CD4-positive, alpha-beta T cell (primary cell): Measurements from ENCODE around the gene CD72. TPM values are rescaled to one million over a fixed set of nuclear protein-coding genes. Genes with fewer than 3 reads are reported as not detected.
A peak's percentile ranks its signal among the peaks of the same experiment; 100 is the strongest.
"Not testable (repeated sequence)": the region's sequence is repeated elsewhere in the genome, so short reads cannot be mapped to it uniquely, and the experiment has no call there.

Experiments used
- ATAC-seq: fragments of 200-7000 bp; cut with Tn5 transposase; one replicate; pipeline ENCODE4 v1.10.0; 2022; ENCODE audit warnings: mild to moderate bottlenecking; ENCODE audit not compliant: poor library complexity
- CTCF ChIA-PET: fragments of 350-600 bp; sonication (Branson Sonifier 250); formaldehyde crosslinking; loops from one replicate; lab custom pipeline; 2021; ENCODE audit warnings: antibody characterized with exemption, inconsistent platforms; lab: Charles Lee
- POLR2A ChIA-PET: fragments of 350-600 bp; sonication (Branson Sonifier 250); formaldehyde crosslinking; loops from one replicate; lab custom pipeline; 2021; ENCODE audit warnings: antibody characterized with exemption, inconsistent platforms; lab: Charles Lee
- DNase-seq, 14 experiments: peaks; one replicate each; pipeline ENCODE4 v3.0.0-alpha.2; 2013 to 2020; ENCODE audit warnings: mixed read lengths in 2 of 14
- H3K27ac ChIP-seq, 2 donors: one replicate each; pipeline versions ENCODE4 v1.5.1 to v1.7.0; 2013; ENCODE audit warnings: low read length in 2 of 2, low read depth in 1 of 2, mild to moderate bottlenecking in 1 of 2
- H3K27me3 ChIP-seq, 2 experiments: 1 replicate in 1 of 2; 2 replicates in 1 of 2; pipeline versions ENCODE4 v1.6.1 to v1.7.0; 2013; ENCODE audit warnings: low read length in 2 of 2, control low read depth in 1 of 2, mild to moderate bottlenecking in 1 of 2, moderate library complexity in 1 of 2; ENCODE audit not compliant: insufficient read depth in 2 of 2, control insufficient read depth in 1 of 2
- H3K36me3 ChIP-seq: one replicate; pipeline ENCODE4 v1.6.1; 2013; ENCODE audit warnings: low read length, control low read depth; ENCODE audit not compliant: insufficient read depth
- H3K4me1 ChIP-seq: one replicate; pipeline ENCODE4 v1.6.1; 2013; ENCODE audit warnings: low read length, control low read depth; ENCODE audit not compliant: insufficient read depth
- H3K4me3 ChIP-seq: one replicate; pipeline ENCODE4 v1.5.1; 2013; ENCODE audit warnings: mild to moderate bottlenecking, low read length, moderate library complexity
- H3K9me3 ChIP-seq, 2 experiments: 1 replicate in 1 of 2; 2 replicates in 1 of 2; pipeline versions ENCODE4 v1.6.1 to v1.7.0; 2013; ENCODE audit warnings: low read length in 2 of 2, mild to moderate bottlenecking in 2 of 2, control low read depth in 1 of 2, moderate library complexity in 1 of 2; ENCODE audit not compliant: control insufficient read depth in 1 of 2, insufficient read depth in 1 of 2
- H3K27ac Mint-ChIP-seq: one replicate; pipeline ENCODE4 v1.8.0; 2020; ENCODE audit warnings: mixed read lengths
- H3K27me3 Mint-ChIP-seq: one replicate; pipeline ENCODE4 v1.8.0; 2021; ENCODE audit warnings: mixed read lengths
- H3K36me3 Mint-ChIP-seq: one replicate; pipeline ENCODE4 v1.8.0; 2021; ENCODE audit warnings: low read depth, mixed read lengths
- H3K4me1 Mint-ChIP-seq: one replicate; pipeline ENCODE4 v1.8.0; 2021; ENCODE audit warnings: low read depth, mixed read lengths
- H3K4me3 Mint-ChIP-seq: one replicate; pipeline ENCODE4 v1.8.0; 2020; ENCODE audit warnings: mild to moderate bottlenecking, mixed read lengths
- H3K9me3 Mint-ChIP-seq: one replicate; pipeline ENCODE4 v1.8.0; 2020; ENCODE audit warnings: mixed read lengths
- intact Hi-C, 2 experiments: fragments of 100-400 bp; cut with DNase I in 1 of 2; cut with micrococcal nuclease in 1 of 2; formaldehyde crosslinking; loops; one replicate each; pipeline versions ENCODE4 v1.15.1 to v1.9.0; 2023 to 2025; cut with DNase I, micrococcal nuclease
- total RNA-seq, 174 experiments: library from RNA in 2 of 174; stranded (reverse) in 2 of 174; gene quantifications; one replicate each; pipeline ENCODE4 v1.2.3 and lab custom pipeline; 2021 to 2026
- TF ChIP-seq, protein P1 (sequence below): fragments of 200-600 bp; IDR thresholded peaks from one replicate; pipeline ENCODE4 v1.8.0; 2022; ENCODE audit warnings: antibody characterized with exemption, mild to moderate bottlenecking

Gene CD72
- total RNA-seq, 2 experiments from 2014 or later, result 2.3 to 3.6 TPM

DNA sequence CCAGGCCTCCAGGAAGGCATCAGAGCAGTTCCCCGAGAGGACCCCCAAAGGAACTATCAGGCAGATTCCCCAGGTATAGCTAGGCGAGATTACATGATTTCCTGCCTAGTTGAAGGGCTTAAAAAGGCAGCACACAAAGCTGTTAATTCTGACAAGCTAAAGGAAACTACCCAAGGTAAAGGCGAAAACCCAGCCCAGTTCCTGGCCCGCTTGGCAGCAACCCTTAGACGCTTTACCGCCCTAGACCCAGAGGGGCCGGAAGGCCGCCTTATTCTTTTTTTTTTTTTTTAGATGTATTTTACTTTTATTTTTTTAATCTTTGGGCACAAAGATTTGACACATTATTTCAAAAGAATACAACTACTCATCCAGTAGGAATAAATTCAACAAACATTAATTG is 20.5 kb upstream of the CD72 start:
- ATAC-seq (peak; percentile 44), DNase-seq (peak in 5 of 14 experiments; percentile 25 to 78 (median 68))
- H3K4me3 ChIP-seq, intact Hi-C loops, H3K27me3 Mint-ChIP-seq, H3K4me3 Mint-ChIP-seq, H3K9me3 ChIP-seq, H3K36me3 Mint-ChIP-seq, H3K9me3 Mint-ChIP-seq, H3K36me3 ChIP-seq, H3K27me3 ChIP-seq: not testable (repeated sequence)
- ChIA-PET POLR2A (interaction anchor here (1.0 to 1.4 kb wide), 4 partner anchors 9 to 94 kb away, joined by 3 to 5 read pairs (median 4); partner anchors contain the start of genes CCDC107, CREB3, RMRP and TLN1), CTCF (interaction anchor here (1.0 to 1.4 kb wide), 3 partner anchors 9 to 27 kb away, joined by 3 to 4 read pairs (median 4); partner anchors contain the start of genes CCDC107 and RMRP)
- peaks cover 38% of the 10 kb centered on the region for H3K4me1 ChIP-seq
- peak overlapping the region; percentile 73 for H3K27ac Mint-ChIP-seq
- peaks cover 70% of the 10 kb centered on the region for H3K4me1 Mint-ChIP-seq
- peak overlapping the region in 1 of 2 donors; percentile 38 for H3K27ac ChIP-seq

DNA sequence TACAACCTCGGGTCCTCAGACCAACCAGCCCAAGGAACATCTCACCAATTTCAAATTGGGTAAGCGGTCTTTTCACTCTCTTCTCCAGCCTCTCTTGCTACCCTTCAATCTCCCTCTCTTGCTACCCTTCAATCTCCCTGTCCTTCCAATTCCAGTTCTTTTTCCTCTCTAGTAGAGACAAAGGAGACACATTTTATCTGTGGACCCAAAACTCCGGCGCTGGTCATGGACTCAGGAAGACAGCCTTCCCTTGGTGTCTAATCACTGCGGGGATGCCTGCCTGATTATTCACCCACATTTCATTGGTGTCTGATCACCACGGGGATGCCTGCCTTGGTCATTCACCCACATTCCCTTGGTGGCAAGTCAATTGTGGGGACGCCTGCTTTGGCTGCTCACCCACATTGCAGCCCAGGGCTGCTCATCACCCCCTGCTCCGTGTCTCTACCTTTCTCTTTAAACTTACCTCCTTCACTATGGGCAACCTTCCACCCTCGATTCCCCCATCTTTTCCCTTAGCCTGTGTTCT is 19.3 kb upstream of the CD72 start:
- ATAC-seq, H3K27ac ChIP-seq, H3K4me3 ChIP-seq, POLR2A ChIA-PET, DNase-seq, intact Hi-C loops, H3K27me3 Mint-ChIP-seq, H3K9me3 ChIP-seq, H3K4me3 Mint-ChIP-seq, CTCF ChIA-PET, H3K27me3 ChIP-seq, H3K9me3 Mint-ChIP-seq, H3K36me3 ChIP-seq, H3K36me3 Mint-ChIP-seq: not testable (repeated sequence)
- Mint-ChIP-seq H3K27ac (peak overlapping the region; percentile 73), H3K4me1 (peaks cover 65% of the 10 kb centered on the region)
- peaks cover 32% of the 10 kb centered on the region for H3K4me1 ChIP-seq

DNA sequence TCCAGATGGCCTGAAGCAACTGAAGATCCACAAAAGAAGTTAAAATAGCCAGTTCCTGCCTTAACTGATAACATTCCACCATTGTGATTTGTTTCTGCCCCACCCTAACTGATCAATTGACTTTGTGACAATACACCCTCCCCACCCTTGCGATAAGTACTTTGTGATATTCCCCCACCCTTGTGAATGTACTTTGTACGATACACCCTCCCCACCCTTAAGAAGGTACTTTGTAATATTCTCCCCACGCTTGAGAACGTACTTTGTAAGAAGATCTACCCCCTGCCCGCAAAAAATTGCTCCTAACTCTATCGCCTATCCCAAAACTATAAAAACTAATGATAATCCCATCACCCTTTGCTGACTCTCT is 18.6 kb upstream of the CD72 start:
- H3K4me3 Mint-ChIP-seq, H3K27ac ChIP-seq, CTCF ChIA-PET: not testable (repeated sequence)

DNA sequence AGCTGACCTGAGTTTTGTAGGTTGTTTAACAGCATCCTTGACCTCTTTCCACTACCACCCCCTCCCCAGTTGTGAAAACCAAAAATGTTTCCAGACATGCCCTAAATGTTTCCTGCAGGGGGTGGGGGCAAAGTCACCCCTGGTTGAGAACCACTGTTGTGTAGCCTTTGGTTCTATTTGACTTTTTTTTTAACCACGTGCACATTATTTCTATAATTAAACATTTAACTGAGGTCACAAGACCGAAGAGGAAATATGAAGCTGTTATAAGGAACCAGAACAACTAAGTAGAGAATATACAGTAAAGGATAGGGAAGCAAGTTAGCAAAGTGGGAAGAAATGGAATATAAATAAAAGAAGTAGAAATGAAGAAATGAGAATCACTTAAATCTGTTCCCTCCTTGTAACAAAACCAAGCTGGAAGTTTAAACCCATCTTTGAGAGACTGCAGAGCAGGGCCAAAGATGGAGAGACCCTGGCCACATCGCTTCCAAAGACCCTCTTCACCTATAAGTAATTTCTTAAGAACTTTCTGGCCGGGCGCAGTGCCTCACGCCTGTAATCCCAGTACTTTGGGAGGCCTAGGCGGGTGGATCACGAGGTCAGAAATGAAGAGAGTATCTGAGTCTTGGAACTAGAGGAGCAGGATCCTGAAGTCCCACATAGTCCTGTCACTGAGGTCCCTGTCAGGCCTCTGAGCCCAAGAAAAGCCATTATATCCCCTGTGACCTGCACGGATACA is 18.1 kb upstream of the CD72 start:
- H3K36me3 Mint-ChIP-seq, result peaks cover 8% of the 10 kb centered on the region
- ATAC-seq (no peak), DNase-seq (peak in 1 of 14 experiments; percentile 21)
- no peaks in the 10 kb centered on the region for H3K27me3 Mint-ChIP-seq
- intact Hi-C loops, result no loop called here
- peaks cover 32% of the 10 kb centered on the region for H3K4me1 ChIP-seq
- no peak overlapping the region for H3K4me3 ChIP-seq
- peaks cover 59% of the 10 kb centered on the region for H3K4me1 Mint-ChIP-seq
- H3K27ac Mint-ChIP-seq, result peak overlapping the region; percentile 60
- ChIA-PET POLR2A (interaction anchor here (1.0 kb wide), 1 partner anchor 564 kb away, joined by 3 read pairs; the partner anchor contains the start of gene VCP), CTCF (interaction anchor here (0.5 kb wide), 1 partner anchor 17 kb away, joined by 3 read pairs; no protein-coding TSS in a partner anchor)
- H3K27ac ChIP-seq, result no peak overlapping the region
- H3K9me3 ChIP-seq, result no peaks in the 10 kb centered on the region
- H3K36me3 ChIP-seq, result no peaks in the 10 kb centered on the region
- no peak overlapping the region for H3K4me3 Mint-ChIP-seq
- H3K9me3 Mint-ChIP-seq, result no peaks in the 10 kb centered on the region
- TF ChIP-seq, protein P1, sequence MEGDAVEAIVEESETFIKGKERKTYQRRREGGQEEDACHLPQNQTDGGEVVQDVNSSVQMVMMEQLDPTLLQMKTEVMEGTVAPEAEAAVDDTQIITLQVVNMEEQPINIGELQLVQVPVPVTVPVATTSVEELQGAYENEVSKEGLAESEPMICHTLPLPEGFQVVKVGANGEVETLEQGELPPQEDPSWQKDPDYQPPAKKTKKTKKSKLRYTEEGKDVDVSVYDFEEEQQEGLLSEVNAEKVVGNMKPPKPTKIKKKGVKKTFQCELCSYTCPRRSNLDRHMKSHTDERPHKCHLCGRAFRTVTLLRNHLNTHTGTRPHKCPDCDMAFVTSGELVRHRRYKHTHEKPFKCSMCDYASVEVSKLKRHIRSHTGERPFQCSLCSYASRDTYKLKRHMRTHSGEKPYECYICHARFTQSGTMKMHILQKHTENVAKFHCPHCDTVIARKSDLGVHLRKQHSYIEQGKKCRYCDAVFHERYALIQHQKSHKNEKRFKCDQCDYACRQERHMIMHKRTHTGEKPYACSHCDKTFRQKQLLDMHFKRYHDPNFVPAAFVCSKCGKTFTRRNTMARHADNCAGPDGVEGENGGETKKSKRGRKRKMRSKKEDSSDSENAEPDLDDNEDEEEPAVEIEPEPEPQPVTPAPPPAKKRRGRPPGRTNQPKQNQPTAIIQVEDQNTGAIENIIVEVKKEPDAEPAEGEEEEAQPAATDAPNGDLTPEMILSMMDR, result no peak
- H3K27me3 ChIP-seq, result no peaks in the 10 kb centered on the region

More for the DNA sequence above, 18.6 kb upstream of the CD72 start:
- Mint-ChIP-seq H3K27ac (peak overlapping the region; percentile 60), H3K4me1 (peaks cover 64% of the 10 kb centered on the region)
- H3K4me3 ChIP-seq, intact Hi-C loops, H3K27me3 Mint-ChIP-seq, H3K36me3 Mint-ChIP-seq, H3K9me3 ChIP-seq, ATAC-seq, DNase-seq, H3K27me3 ChIP-seq, H3K9me3 Mint-ChIP-seq, H3K36me3 ChIP-seq: not testable (repeated sequence)
- H3K4me1 ChIP-seq, result peaks cover 32% of the 10 kb centered on the region
- POLR2A ChIA-PET, result interaction anchor here (1.0 kb wide), 1 partner anchor 565 kb away, joined by 3 read pairs; the partner anchor contains the start of gene VCP
